Trophoblast cell (in vitro differentiated cells and primary cell): Measurements from ENCODE around the gene CPO.

ENCODE experiments used
- DNase-seq, 2 donors: peaks; one replicate each; pipeline ENCODE4 v3.0.0-alpha.2; 2016
- H2AFZ ChIP-seq: 2 replicates; pipeline ENCODE4 v1.6.1; 2013; ENCODE audit warnings: low read length, moderate library complexity, mild to moderate bottlenecking; ENCODE audit not compliant: insufficient read depth, poor library complexity
- H2AK5ac ChIP-seq: 2 replicates; pipeline ENCODE4 v1.6.1; 2013; ENCODE audit warnings: mild to moderate bottlenecking, low read length
- H2BK120ac ChIP-seq: 2 replicates; pipeline ENCODE4 v1.6.1; 2013; ENCODE audit warnings: low read length, mild to moderate bottlenecking, moderate library complexity; ENCODE audit not compliant: insufficient read depth, poor library complexity
- H2BK12ac ChIP-seq: 2 replicates; pipeline ENCODE4 v1.6.1; 2013; ENCODE audit warnings: mild to moderate bottlenecking, low read length, moderate library complexity
- H2BK5ac ChIP-seq: 2 replicates; pipeline ENCODE4 v1.6.1; 2013; ENCODE audit warnings: low read length, low read depth, moderate library complexity, mild to moderate bottlenecking; ENCODE audit not compliant: poor library complexity
- H3K14ac ChIP-seq: 2 replicates; pipeline ENCODE4 v1.6.1; 2013; ENCODE audit warnings: mild to moderate bottlenecking, low read length
- H3K18ac ChIP-seq: 2 replicates; pipeline ENCODE4 v1.6.1; 2013; ENCODE audit warnings: mild to moderate bottlenecking, low read length
- H3K23ac ChIP-seq: 2 replicates; pipeline ENCODE4 v1.6.1; 2013; ENCODE audit warnings: low read length
- H3K27ac ChIP-seq: 2 replicates; pipeline ENCODE4 v1.5.1; 2013; ENCODE audit warnings: low read depth, mild to moderate bottlenecking, inconsistent platforms, low read length, moderate library complexity
- H3K27me3 ChIP-seq: 2 replicates; pipeline ENCODE4 v1.6.1; 2013; ENCODE audit warnings: inconsistent platforms, mild to moderate bottlenecking, low read length, moderate library complexity; ENCODE audit not compliant: insufficient read depth
- H3K36me3 ChIP-seq, 2 experiments: 1 replicate in 1 of 2; 2 replicates in 1 of 2; pipeline ENCODE4 v1.6.1; 2013; ENCODE audit warnings: low read length in 2 of 2, mild to moderate bottlenecking in 2 of 2, moderate library complexity in 1 of 2; ENCODE audit not compliant: insufficient read depth in 2 of 2, control insufficient read depth in 1 of 2
- H3K4ac ChIP-seq: 2 replicates; pipeline ENCODE4 v1.6.1; 2013; ENCODE audit warnings: low read depth, mild to moderate bottlenecking, low read length, moderate library complexity
- H3K4me1 ChIP-seq, 2 experiments: 1 replicate in 1 of 2; 2 replicates in 1 of 2; pipeline ENCODE4 v1.6.1; 2013; ENCODE audit warnings: low read length in 2 of 2, mild to moderate bottlenecking in 2 of 2, moderate library complexity in 1 of 2; ENCODE audit not compliant: insufficient read depth in 2 of 2, control insufficient read depth in 1 of 2
- H3K4me2 ChIP-seq: 2 replicates; pipeline ENCODE4 v1.6.1; 2013; ENCODE audit warnings: inconsistent platforms, mild to moderate bottlenecking, low read length, moderate library complexity
- H3K4me3 ChIP-seq: 2 replicates; pipeline ENCODE4 v1.5.1; 2013; ENCODE audit warnings: mild to moderate bottlenecking, low read depth, low read length, inconsistent platforms
- H3K79me1 ChIP-seq: one replicate; pipeline ENCODE4 v1.6.1; 2013; ENCODE audit warnings: low read length
- H3K79me2 ChIP-seq: 2 replicates; pipeline ENCODE4 v1.6.1; 2013; ENCODE audit warnings: low read length, mild to moderate bottlenecking; ENCODE audit not compliant: control insufficient read depth, insufficient read depth, poor library complexity
- H3K9ac ChIP-seq: 2 replicates; pipeline ENCODE4 v1.6.1; 2013; ENCODE audit warnings: mild to moderate bottlenecking, low read length
- H3K9me3 ChIP-seq: 2 replicates; pipeline ENCODE4 v1.6.1; 2013; ENCODE audit warnings: low read depth, mild to moderate bottlenecking, control low read depth, inconsistent platforms, low read length; ENCODE audit not compliant: insufficient read depth
- H4K12ac ChIP-seq: 2 replicates; pipeline ENCODE4 v1.6.1; 2013; ENCODE audit warnings: low read depth, mild to moderate bottlenecking, low read length, moderate library complexity
- H4K8ac ChIP-seq: 2 replicates; pipeline ENCODE4 v1.6.1; 2013; ENCODE audit warnings: low read depth, mild to moderate bottlenecking, low read length, moderate library complexity
- H4K91ac ChIP-seq: one replicate; pipeline ENCODE4 v1.6.1; 2013; ENCODE audit warnings: low read depth, mild to moderate bottlenecking, low read length, moderate library complexity
- WGBS: extraction: QIAGEN DNeasy Blood & Tissue Kit; methylation state at CpG from one replicate; pipeline ENCODE4 v1.1.7; 2013; ENCODE audit warnings: missing lambda C conversion rate; ENCODE audit not compliant: insufficient read length, insufficient coverage; ENCODE audit errors: extremely low coverage; 5-methylcytosine and 5-hydroxymethylcytosine counted together

CPO gene

DNA sequence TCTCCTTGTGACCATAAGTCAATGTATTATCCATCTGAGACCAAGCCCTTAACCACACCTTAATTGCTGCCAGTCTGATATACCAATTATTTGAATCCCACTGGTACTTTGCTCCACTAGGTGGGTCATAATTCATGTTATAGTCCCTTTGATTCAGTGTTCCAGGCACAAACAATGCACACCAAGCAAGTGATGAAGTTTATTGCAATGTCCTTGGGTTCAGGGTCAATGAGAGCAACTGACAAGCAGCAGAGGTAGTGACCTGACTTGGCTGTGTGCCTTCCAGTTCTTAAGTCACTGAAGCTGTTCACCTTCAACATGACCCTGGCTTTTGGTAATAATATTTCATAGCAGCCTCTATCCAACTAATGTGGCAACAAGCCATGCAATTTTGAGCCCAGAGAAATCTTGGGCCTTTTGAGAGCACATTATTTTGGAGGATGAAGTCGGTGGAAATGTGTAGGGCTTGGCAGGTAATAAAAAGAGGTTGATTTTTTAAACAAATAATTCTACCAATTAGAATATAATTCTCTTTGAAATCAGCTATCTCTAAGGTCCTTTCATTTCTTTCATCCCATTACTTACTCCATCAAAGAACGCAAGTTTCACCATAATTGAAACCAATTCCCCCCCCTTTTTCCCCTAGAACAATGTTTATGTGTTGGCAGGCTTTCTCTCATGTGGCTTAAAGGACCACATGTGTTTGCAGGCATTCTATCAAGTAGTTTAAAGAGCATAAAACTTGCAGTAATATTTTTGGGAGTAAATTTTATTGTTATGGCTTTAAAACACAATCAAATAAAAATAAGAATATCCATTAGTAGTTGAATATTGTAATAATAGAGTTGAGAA is 3.1 kb upstream of the CPO start:
- H2AFZ ChIP-seq = no peak overlapping the region
- no peak for DNase-seq
- H2BK5ac ChIP-seq = no peak overlapping the region
- no CpG with 5 or more reads among the region's 2 CpGs for WGBS
- H3K79me1 ChIP-seq = no peaks in the 10 kb centered on the region
- peak overlapping the region; percentile 63 for H3K23ac ChIP-seq
- H4K8ac ChIP-seq = no peak overlapping the region
- no peak overlapping the region for H2BK12ac ChIP-seq
- no peak overlapping the region for H2BK120ac ChIP-seq
- H3K4me1 ChIP-seq = no peaks in the 10 kb centered on the region
- no peak overlapping the region for H3K4me3 ChIP-seq
- no peak overlapping the region for H2AK5ac ChIP-seq
- H3K9me3 ChIP-seq = no peaks in the 10 kb centered on the region
- H3K4ac ChIP-seq = no peak overlapping the region
- H3K27me3 ChIP-seq = no peaks in the 10 kb centered on the region
- H4K91ac ChIP-seq = no peak overlapping the region
- H4K12ac ChIP-seq = no peak overlapping the region
- H3K36me3 ChIP-seq = no peaks in the 10 kb centered on the region
- H3K14ac ChIP-seq = no peak overlapping the region
- H3K79me2 ChIP-seq = no peaks in the 10 kb centered on the region
- no peak overlapping the region for H3K27ac ChIP-seq
- H3K9ac ChIP-seq = peak overlapping the region; percentile 34
- no peak overlapping the region for H3K18ac ChIP-seq
- H3K4me2 ChIP-seq = no peak overlapping the region

- WGBS = no CpG with 5 or more reads among the region's 2 CpGs
- H3K23ac ChIP-seq = no peak overlapping the region
Measured at GRCh38 chr2:206936843-206937230, 2.5 kb upstream of the CPO start.

DNA sequence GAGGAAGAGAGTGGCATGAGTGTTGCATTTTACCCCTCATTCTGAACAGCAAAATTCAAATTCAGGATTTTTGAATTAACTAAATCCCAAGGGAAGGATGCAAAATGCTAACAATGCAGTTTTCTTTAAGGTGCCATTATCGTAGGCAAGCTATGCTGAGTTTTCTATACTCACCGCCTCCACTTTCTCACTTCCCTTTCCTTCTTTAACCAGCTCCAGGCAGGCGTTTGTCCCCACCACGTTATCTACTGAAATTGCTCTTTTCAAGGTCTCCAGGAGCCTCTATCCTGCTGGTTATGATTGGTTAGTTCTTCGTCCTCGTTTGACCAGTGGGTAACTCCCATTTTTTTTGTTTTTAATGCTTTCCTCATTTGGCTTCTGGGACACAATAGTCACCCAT is 1.8 kb upstream of the CPO start:
- no peak overlapping the region for H2BK120ac ChIP-seq
- no peak overlapping the region for H3K4me3 ChIP-seq
- H2BK5ac ChIP-seq = no peak overlapping the region
- no peak overlapping the region for H2BK12ac ChIP-seq
- H3K4me1 ChIP-seq = no peaks in the 10 kb centered on the region
- no peak overlapping the region for H3K27ac ChIP-seq
- no peak overlapping the region for H2AK5ac ChIP-seq
- no peak overlapping the region for H4K8ac ChIP-seq
- H3K27me3 ChIP-seq = no peaks in the 10 kb centered on the region
- H3K79me1 ChIP-seq = no peaks in the 10 kb centered on the region
- DNase-seq = no peak
- no peak overlapping the region for H3K14ac ChIP-seq
- no peak overlapping the region for H3K4me2 ChIP-seq
- no peak overlapping the region for H4K91ac ChIP-seq
- WGBS = no CpG with 5 or more reads among the region's 6 CpGs
- no peak overlapping the region for H2AFZ ChIP-seq
- no peak overlapping the region for H3K4ac ChIP-seq
- no peaks in the 10 kb centered on the region for H3K36me3 ChIP-seq
- H3K18ac ChIP-seq = no peak overlapping the region
- no peaks in the 10 kb centered on the region for H3K79me2 ChIP-seq
- no peaks in the 10 kb centered on the region for H3K9me3 ChIP-seq
- H4K12ac ChIP-seq = no peak overlapping the region
- no peak overlapping the region for H3K23ac ChIP-seq
- no peak overlapping the region for H3K9ac ChIP-seq

More at GRCh38 chr2:206936843-206937230, 2.5 kb upstream of the CPO start:
- Histone ChIP-seq H4K8ac (no peak overlapping the region), H3K4me2 (no peak overlapping the region), H3K4me1 (no peaks in the 10 kb centered on the region), H3K18ac (no peak overlapping the region), H3K9ac (no peak overlapping the region), H3K4me3 (no peak overlapping the region), H3K27ac (no peak overlapping the region), H3K79me1 (no peaks in the 10 kb centered on the region), H2BK12ac (no peak overlapping the region), H4K91ac (no peak overlapping the region), H3K4ac (no peak overlapping the region), H3K9me3 (no peaks in the 10 kb centered on the region), H3K27me3 (no peaks in the 10 kb centered on the region), H3K36me3 (no peaks in the 10 kb centered on the region), H2BK5ac (no peak overlapping the region), H2AFZ (no peak overlapping the region), H4K12ac (no peak overlapping the region), H2AK5ac (no peak overlapping the region), H3K14ac (no peak overlapping the region), H3K79me2 (no peaks in the 10 kb centered on the region), H2BK120ac (no peak overlapping the region)
- DNase-seq = no peak

DNA sequence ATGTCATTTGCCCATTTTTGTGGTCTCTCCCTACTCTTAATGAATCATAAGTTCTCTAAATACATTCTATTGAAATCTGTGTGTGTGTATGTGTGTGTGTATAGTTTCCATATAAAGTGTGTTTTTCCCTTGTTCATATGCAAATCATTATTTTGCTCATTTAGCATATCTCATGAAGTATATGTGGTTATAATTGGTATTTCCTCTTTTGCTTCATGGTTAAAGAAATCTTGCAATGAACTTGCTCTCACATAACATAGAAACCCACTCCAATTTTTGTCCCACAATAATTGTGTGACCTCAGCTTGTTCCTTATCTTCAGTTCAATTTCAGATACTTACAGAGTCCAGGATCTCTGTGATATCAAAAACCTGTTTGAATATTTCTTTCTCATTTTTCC is 1.2 kb downstream of the CPO start:
- no peak overlapping the region for H3K14ac ChIP-seq
- no peak overlapping the region for H2BK12ac ChIP-seq
- H3K4ac ChIP-seq = no peak overlapping the region
- no peak overlapping the region for H3K9ac ChIP-seq
- no peaks in the 10 kb centered on the region for H3K36me3 ChIP-seq
- no peak overlapping the region for H2BK120ac ChIP-seq
- H3K4me3 ChIP-seq = no peak overlapping the region
- no peaks in the 10 kb centered on the region for H3K27me3 ChIP-seq
- H2BK5ac ChIP-seq = no peak overlapping the region
- H4K8ac ChIP-seq = no peak overlapping the region
- no peak overlapping the region for H3K27ac ChIP-seq
- no peak for DNase-seq
- no peaks in the 10 kb centered on the region for H3K9me3 ChIP-seq
- H3K4me2 ChIP-seq = no peak overlapping the region
- H3K79me1 ChIP-seq = no peaks in the 10 kb centered on the region
- H3K18ac ChIP-seq = no peak overlapping the region
- H2AFZ ChIP-seq = no peak overlapping the region
- no peaks in the 10 kb centered on the region for H3K4me1 ChIP-seq
- H3K79me2 ChIP-seq = no peaks in the 10 kb centered on the region
- H3K23ac ChIP-seq = no peak overlapping the region
- H2AK5ac ChIP-seq = no peak overlapping the region
- no peak overlapping the region for H4K91ac ChIP-seq
- H4K12ac ChIP-seq = no peak overlapping the region
